Esophagus squamous epithelium (tissue), 4 donors: Measurements from ENCODE around the gene CALHM1.

Experiments used
- POLR2A ChIP-seq, 4 donors: fragments of 450-650 bp; IDR thresholded peaks; one replicate each; pipeline ENCODE4 v1.6.1; 2017; ENCODE audit warnings: antibody characterized with exemption in 4 of 4, mild to moderate bottlenecking in 4 of 4, moderate library complexity in 3 of 4
- TF ChIP-seq, protein P1 (sequence below), 6 experiments: fragments of 450-650 bp in 4 of 6; fragments of 200-600 bp in 2 of 6; sonication (generic) in 2 of 6; IDR thresholded peaks; one replicate each; pipeline ENCODE4 v1.5.1; 2016 to 2019; ENCODE audit warnings: antibody characterized with exemption in 6 of 6, mild to moderate bottlenecking in 4 of 6, moderate library complexity in 4 of 6

DNA sequence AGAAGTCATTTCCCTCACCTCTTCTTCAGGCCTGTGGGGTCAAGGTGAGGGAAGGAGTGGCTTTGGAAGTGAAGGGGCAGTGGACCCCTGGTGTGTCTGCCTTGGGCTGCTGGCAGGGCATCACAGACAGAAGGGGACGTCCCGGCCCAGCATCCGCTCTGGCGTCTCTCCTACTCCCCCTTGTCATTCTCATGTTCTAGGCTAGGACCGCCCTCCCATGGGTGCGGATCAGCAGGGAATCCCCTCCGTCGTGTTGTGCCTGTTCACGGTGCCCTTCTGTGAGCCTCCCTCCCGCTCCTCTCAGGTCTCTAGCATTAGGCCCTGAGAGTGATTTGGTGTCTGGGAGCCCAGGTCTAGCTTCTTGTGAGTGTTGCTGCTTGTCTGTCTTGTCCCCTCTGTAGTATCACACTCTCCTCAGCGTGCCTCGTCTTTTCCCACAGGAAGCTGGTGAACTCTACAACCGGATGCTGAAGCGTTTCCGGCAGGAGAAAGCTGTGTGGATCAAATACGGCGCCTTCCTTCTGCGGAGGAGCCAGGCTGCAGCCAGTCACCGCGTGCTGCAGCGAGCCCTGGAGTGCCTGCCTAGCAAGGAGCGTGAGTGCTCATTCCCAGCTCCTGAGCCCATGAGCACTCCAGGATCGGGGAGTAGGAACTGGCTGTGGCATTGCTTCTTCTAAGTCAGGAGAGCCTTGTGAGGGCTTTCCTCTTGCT, 15.1 kb downstream of the CALHM1 start:
- TF ChIP-seq, protein P1, sequence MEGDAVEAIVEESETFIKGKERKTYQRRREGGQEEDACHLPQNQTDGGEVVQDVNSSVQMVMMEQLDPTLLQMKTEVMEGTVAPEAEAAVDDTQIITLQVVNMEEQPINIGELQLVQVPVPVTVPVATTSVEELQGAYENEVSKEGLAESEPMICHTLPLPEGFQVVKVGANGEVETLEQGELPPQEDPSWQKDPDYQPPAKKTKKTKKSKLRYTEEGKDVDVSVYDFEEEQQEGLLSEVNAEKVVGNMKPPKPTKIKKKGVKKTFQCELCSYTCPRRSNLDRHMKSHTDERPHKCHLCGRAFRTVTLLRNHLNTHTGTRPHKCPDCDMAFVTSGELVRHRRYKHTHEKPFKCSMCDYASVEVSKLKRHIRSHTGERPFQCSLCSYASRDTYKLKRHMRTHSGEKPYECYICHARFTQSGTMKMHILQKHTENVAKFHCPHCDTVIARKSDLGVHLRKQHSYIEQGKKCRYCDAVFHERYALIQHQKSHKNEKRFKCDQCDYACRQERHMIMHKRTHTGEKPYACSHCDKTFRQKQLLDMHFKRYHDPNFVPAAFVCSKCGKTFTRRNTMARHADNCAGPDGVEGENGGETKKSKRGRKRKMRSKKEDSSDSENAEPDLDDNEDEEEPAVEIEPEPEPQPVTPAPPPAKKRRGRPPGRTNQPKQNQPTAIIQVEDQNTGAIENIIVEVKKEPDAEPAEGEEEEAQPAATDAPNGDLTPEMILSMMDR (IDR thresholded peaks at IDR 0.05): no peak
- no peak for TF ChIP-seq POLR2A (IDR thresholded peaks at IDR 0.05)
